ENCODE measurements around the gene CCR8. TPM values are rescaled to one million over a fixed set of nuclear protein-coding genes. Genes with fewer than 3 reads are reported as not detected.

The CCR8 gene
- total and polyA plus RNA-seq, 12 donors = not detected

GRCh38 chr3:39322936-39323335, 6.6 kb upstream of the CCR8 start:
- Histone ChIP-seq H3K36me3 (replicated peaks in 1 of 2) (no peaks in the 10 kb centered on the region), H3K4me3 (no peak overlapping the region), H3K9me3 (replicated peaks in 1 of 3) (no peaks in the 10 kb centered on the region), H3K4me1 (replicated peaks in 1 of 2) (no peaks in the 10 kb centered on the region), H3K27ac (no peak overlapping the region), H3K27me3 (no peaks in the 10 kb centered on the region)
- intact Hi-C loops (cut with DNase I) = no loop called here
- TF ChIP-seq CTCF (IDR thresholded peaks at IDR 0.05) (no peak), POLR2A (IDR thresholded peaks at IDR 0.05) (no peak)
- DNase-seq = no peak

- Histone ChIP-seq H3K27ac (no peak overlapping the region), H3K4me1 (replicated peaks in 1 of 2) (no peaks in the 10 kb centered on the region), H3K36me3 (replicated peaks in 1 of 2) (no peaks in the 10 kb centered on the region), H3K27me3 (no peaks in the 10 kb centered on the region), H3K9me3 (replicated peaks in 1 of 3) (no peaks in the 10 kb centered on the region), H3K4me3 (no peak overlapping the region)
- 76 to 91% (median 87%) methylated on average over 2 of the region's 2 CpGs for WGBS, 4 donors
- DNase-seq = no peak
- intact Hi-C loops (cut with DNase I) = no loop called here
- TF ChIP-seq CTCF (IDR thresholded peaks at IDR 0.05) (no peak), POLR2A (IDR thresholded peaks at IDR 0.05) (no peak)
Measured at GRCh38 chr3:39323494-39323893, 6.0 kb upstream of the CCR8 start.

GRCh38 chr3:39325236-39325635, 4.3 kb upstream of the CCR8 start:
- 63 to 97% (median 93%) methylated on average over 2 of the region's 2 CpGs for WGBS, 4 donors

GRCh38 chr3:39327053-39327745, 2.3 kb upstream of the CCR8 start:
- 83 to 91% (median 86%) methylated on average over 3 to 4 of the region's 4 CpGs for WGBS, 4 donors
- intact Hi-C loops (cut with DNase I) = no loop called here

More at GRCh38 chr3:39325236-39325635, 4.3 kb upstream of the CCR8 start:
- no peak for DNase-seq
- H3K9me3 ChIP-seq (replicated peaks in 1 of 3) = no peaks in the 10 kb centered on the region
- H3K27ac ChIP-seq = no peak overlapping the region
- TF ChIP-seq CTCF (IDR thresholded peaks at IDR 0.05) = no peak
- TF ChIP-seq POLR2A (IDR thresholded peaks at IDR 0.05) = no peak
- H3K4me1 ChIP-seq (replicated peaks in 1 of 2) = no peaks in the 10 kb centered on the region
- H3K36me3 ChIP-seq (replicated peaks in 1 of 2) = no peaks in the 10 kb centered on the region
- H3K4me3 ChIP-seq = no peak overlapping the region
- intact Hi-C loops (cut with DNase I) = no loop called here
- H3K27me3 ChIP-seq = no peaks in the 10 kb centered on the region

More at GRCh38 chr3:39327053-39327745, 2.3 kb upstream of the CCR8 start:
- no peaks in the 10 kb centered on the region for H3K27me3 ChIP-seq
- DNase-seq = no peak
- H3K9me3 ChIP-seq (replicated peaks in 1 of 3) = no peaks in the 10 kb centered on the region
- H3K36me3 ChIP-seq (replicated peaks in 1 of 2) = no peaks in the 10 kb centered on the region
- TF ChIP-seq POLR2A (IDR thresholded peaks at IDR 0.05) = no peak
- no peak for TF ChIP-seq CTCF (IDR thresholded peaks at IDR 0.05)
- no peaks in the 10 kb centered on the region for H3K4me1 ChIP-seq (replicated peaks in 1 of 2)
- no peak overlapping the region for H3K4me3 ChIP-seq
- no peak overlapping the region for H3K27ac ChIP-seq

Data from adrenal gland (tissue), 12 donors.